ENCODE measurements around the gene PER1.

DNA sequence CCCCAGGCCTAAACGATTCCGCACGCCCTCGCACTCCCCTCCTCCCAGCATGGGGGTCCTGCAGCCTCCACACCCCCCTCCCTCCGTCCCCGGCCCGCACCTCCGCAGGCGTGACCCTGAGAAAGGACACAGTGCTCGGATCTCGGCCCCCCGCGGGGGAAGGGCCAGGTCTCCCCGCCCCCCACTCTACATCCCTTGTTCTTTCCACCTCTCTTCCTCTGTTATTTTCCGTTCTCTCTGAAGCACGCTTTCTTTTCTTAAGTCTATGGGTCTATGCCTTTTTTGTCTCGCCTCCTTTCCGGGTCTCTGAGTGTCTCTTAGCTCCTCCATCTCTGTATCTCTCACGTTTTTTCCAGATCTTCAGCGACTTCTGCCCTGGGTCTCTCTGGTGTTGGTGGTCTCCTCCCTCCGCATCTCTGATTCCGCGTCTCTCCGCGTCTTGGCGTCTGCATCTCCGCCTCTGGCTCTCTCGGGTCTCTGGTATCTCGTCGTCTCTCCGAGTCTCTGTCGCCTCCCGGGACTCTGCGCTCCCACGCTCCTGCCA is 26.2 kb downstream of the PER1 start:
- no peak for TF ChIP-seq CTCF (IDR thresholded peaks at IDR 0.05; ENCODE audit: control extremely low read depth in 1 of 3, insufficient read depth in 1 of 3, low read depth in 1 of 3, low read length in 3 of 3)
- no peak for TF ChIP-seq SP4 (IDR thresholded peaks at IDR 0.05; ENCODE audit: low read length)

Measured in H1 (cell line).